ENCODE measurements around the gene TSPEAR. TPM values are rescaled to one million over a fixed set of nuclear protein-coding genes. Genes with fewer than 3 reads are reported as not detected.

Gene TSPEAR
- total RNA-seq, 1 donor: not detected

DNA sequence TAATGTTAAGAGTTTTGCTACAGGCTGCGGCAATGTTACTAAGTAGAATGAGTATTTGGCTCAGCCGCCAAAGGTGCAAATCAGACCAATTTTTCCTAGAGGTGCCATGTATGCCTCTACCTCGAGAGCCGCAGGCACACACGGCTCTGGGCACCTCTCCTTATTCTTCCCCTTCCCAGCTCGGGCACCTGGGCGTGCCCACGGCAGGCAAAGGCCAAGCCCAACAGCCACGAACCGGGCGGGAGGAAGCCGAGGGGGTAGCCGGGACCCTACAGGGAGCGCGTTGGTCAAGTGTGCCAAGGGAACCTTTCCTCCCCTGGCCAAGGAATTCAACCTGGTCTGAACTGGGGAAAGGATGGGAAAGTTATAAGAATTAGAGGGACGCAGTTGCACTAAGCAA, 225.1 kb downstream of the TSPEAR start:
- H3K4me3 ChIP-seq (ENCODE audit: low read depth, low read length): peak overlapping the region; percentile 39
- TF ChIP-seq, protein P1, sequence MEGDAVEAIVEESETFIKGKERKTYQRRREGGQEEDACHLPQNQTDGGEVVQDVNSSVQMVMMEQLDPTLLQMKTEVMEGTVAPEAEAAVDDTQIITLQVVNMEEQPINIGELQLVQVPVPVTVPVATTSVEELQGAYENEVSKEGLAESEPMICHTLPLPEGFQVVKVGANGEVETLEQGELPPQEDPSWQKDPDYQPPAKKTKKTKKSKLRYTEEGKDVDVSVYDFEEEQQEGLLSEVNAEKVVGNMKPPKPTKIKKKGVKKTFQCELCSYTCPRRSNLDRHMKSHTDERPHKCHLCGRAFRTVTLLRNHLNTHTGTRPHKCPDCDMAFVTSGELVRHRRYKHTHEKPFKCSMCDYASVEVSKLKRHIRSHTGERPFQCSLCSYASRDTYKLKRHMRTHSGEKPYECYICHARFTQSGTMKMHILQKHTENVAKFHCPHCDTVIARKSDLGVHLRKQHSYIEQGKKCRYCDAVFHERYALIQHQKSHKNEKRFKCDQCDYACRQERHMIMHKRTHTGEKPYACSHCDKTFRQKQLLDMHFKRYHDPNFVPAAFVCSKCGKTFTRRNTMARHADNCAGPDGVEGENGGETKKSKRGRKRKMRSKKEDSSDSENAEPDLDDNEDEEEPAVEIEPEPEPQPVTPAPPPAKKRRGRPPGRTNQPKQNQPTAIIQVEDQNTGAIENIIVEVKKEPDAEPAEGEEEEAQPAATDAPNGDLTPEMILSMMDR (IDR thresholded peaks at IDR 0.05; ENCODE audit: insufficient read depth, low read length): no peak
- DNase-seq (ENCODE audit: low read depth): no peak

DNA sequence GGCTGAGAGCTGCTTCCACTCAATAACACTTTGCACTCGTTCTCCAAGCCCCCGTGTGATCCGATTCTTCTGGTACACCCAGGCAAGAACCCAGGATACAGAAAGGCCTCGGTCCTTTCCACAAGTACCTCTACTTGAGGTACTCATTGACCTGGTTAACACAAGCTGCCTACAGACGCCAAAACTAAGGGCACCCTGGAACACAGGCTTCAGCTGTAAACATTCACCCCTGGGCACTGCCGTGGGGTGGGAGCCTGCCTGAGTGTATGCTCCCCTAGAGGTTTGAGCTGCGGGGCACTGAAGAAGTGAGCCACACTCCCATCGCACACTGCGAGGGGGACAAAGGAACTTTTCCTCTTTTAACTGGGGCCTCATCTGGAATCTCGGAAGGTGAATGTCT, 225.6 kb downstream of the TSPEAR start:
- TF ChIP-seq, protein P1 (IDR thresholded peaks at IDR 0.05; ENCODE audit: insufficient read depth, low read length): no peak
- DNase-seq (ENCODE audit: low read depth): no peak
- peak overlapping the region; percentile 58 for H3K4me3 ChIP-seq (ENCODE audit: low read depth, low read length)

GRCh38 chr21:44485254-44485793, 226.0 kb downstream of the TSPEAR start:
- TF ChIP-seq, protein P1 (IDR thresholded peaks at IDR 0.05; ENCODE audit: insufficient read depth, low read length): peak; percentile 53
- H3K4me3 ChIP-seq (ENCODE audit: low read depth, low read length): peak overlapping the region; percentile 58
- peak; percentile 50 for DNase-seq (ENCODE audit: low read depth)

DNA sequence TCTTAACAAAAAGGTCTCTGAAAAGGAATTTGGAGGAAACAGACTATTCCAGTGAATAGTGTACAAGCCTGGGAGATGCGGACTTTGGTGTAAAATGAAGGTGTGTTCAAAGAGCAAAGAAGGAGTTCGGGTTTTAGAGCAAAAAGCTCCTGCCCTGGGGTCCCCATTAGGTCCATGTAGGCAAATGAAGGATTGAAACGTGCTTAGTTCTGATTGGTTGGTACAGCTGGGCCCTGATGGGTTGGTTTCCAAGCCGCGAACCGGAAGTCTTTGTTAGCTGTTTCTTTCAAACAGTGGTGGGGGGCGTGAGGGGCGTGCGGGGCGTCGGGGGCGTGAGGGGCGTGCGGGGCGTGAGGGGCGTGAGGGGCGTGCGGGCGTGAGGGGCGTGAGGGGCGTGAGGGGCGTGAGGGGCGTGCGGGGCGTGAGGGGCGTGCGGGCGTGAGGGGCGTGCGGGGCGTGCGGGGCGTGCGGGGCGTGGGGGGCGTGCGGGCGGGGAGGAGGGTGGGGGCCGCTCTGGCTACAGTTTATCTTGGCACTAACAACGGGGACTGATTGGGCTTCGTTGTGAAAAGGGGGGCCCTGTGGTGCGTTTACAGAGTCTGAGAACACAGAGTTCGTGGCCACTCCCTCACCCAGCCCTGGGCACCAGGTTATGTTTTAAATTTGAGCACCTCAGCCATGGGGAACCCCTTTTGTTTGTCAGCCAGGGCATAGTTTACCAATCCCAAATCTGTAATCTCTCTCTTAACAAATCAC, 226.7 kb downstream of the TSPEAR start:
- H3K4me3 ChIP-seq (ENCODE audit: low read depth, low read length): no peak overlapping the region
- TF ChIP-seq, protein P1 (IDR thresholded peaks at IDR 0.05; ENCODE audit: insufficient read depth, low read length): no peak
- DNase-seq (ENCODE audit: low read depth): no peak

GRCh38 chr21:44483288-44484237, 227.8 kb downstream of the TSPEAR start:
- H3K4me3 ChIP-seq (ENCODE audit: low read depth, low read length): no peak overlapping the region
- TF ChIP-seq, protein P1 (IDR thresholded peaks at IDR 0.05; ENCODE audit: insufficient read depth, low read length): no peak
- DNase-seq (ENCODE audit: low read depth): peak; percentile 2

GRCh38 chr21:44482581-44483287, 228.6 kb downstream of the TSPEAR start:
- DNase-seq (ENCODE audit: low read depth): no peak
- TF ChIP-seq, protein P1 (IDR thresholded peaks at IDR 0.05; ENCODE audit: insufficient read depth, low read length): no peak
- no peak overlapping the region for H3K4me3 ChIP-seq (ENCODE audit: low read depth, low read length)
